ENCODE data around the gene HPGD. TPM values are rescaled to one million over a fixed set of nuclear protein-coding genes. Genes with fewer than 3 reads are reported as not detected.

HPGD gene
- total and polyA plus RNA-seq, 2 of the 4 experiments (the other 2 are of a cell fraction) = not detected

- Histone ChIP-seq H3K27ac (ENCODE audit: insufficient read depth, low read length) (no peak overlapping the region), H4K20me1 (ENCODE audit: insufficient read depth, low read length) (no peaks in the 10 kb centered on the region), H3K23ac (ENCODE audit: low read depth, low read length) (no peak overlapping the region), H2AFZ (replicated peaks; ENCODE audit: low read length, poor library complexity) (no peak overlapping the region), H3K9me3 (ENCODE audit: control insufficient read depth, insufficient read depth, low read length) (no peaks in the 10 kb centered on the region), H3K36me3 (ENCODE audit: control insufficient read depth, insufficient read depth, low read length) (no peaks in the 10 kb centered on the region), H3K4me3 (ENCODE audit: insufficient read depth, low read depth, low read length) (no peak overlapping the region), H3K9ac (ENCODE audit: low read depth, low read length) (no peak overlapping the region), H3K9me1 (ENCODE audit: insufficient read depth, low read length) (no peaks in the 10 kb centered on the region), H3K79me1 (ENCODE audit: low read depth in 1 of 2, low read length in 2 of 2) (no peaks in the 10 kb centered on the region), H4K91ac (ENCODE audit: insufficient read depth, low read depth, low read length) (no peak overlapping the region), H4K5ac (ENCODE audit: low read depth, low read length) (no peak overlapping the region), H4K8ac (ENCODE audit: low read depth in 2 of 2, low read length in 2 of 2) (no peak overlapping the region), H3K14ac (replicated peaks; ENCODE audit: low read depth, low read length) (no peak overlapping the region), H3K56ac (ENCODE audit: extremely low read depth, insufficient read depth, low read length) (no peak overlapping the region), H2AK9ac (replicated peaks; ENCODE audit: low read depth, low read length, poor library complexity) (no peak overlapping the region), H3K4me1 (ENCODE audit: control insufficient read depth, insufficient read depth, low read length) (no peaks in the 10 kb centered on the region), H3K4ac (ENCODE audit: low read depth, low read length) (no peak overlapping the region), H2BK5ac (ENCODE audit: low read depth, low read length, poor library complexity, severe bottlenecking) (no peak overlapping the region), H2BK120ac (ENCODE audit: low read depth, low read length) (no peak overlapping the region), H3K27me3 (ENCODE audit: control insufficient read depth, insufficient read depth, low read length) (no peaks in the 10 kb centered on the region), H2BK15ac (ENCODE audit: low read depth, low read length) (no peak overlapping the region), H3K4me2 (ENCODE audit: low read depth, low read length) (no peak overlapping the region), H2BK20ac (ENCODE audit: low read depth, low read length) (no peak overlapping the region), H3K18ac (ENCODE audit: low read depth, low read length) (no peak overlapping the region), H2AK5ac (ENCODE audit: low read depth, low read length) (no peak overlapping the region)
- in situ Hi-C loops (cut with MboI; ENCODE audit: low sequenced_read_pairs) (no loop called here), intact Hi-C loops (cut with micrococcal nuclease) (no loop called here), dilution Hi-C loops (cut with HindIII; ENCODE audit: low sequenced_read_pairs, unreplicated experiment) (no loop called here)
- no CpG with 5 or more reads among the region's 3 CpGs for WGBS, 2 experiments (ENCODE audit: extremely low coverage in 2 of 2, insufficient read length in 1 of 2)
- ChIA-PET POLR2A (ENCODE audit: unreplicated experiment) (no interaction called here), CTCF (no interaction called here)
- DNase-seq (no peak), ATAC-seq (ENCODE audit: low read depth) (no peak)
- no TSS peak for BruUV-seq (replicated peaks)
- TF ChIP-seq CTCF (conservative IDR thresholded peaks at IDR 0.05; ENCODE audit: low read depth, low read length) (no peak), CHD1 (IDR thresholded peaks at IDR 0.05; ENCODE audit: low read depth, low read length) (no peak), MXI1 (IDR thresholded peaks at IDR 0.05; ENCODE audit: borderline replicate concordance, low read depth, low read length) (no peak), MAFK (IDR thresholded peaks at IDR 0.05; ENCODE audit: low read depth, low read length) (no peak)
- TF ChIP-seq, protein P1, sequence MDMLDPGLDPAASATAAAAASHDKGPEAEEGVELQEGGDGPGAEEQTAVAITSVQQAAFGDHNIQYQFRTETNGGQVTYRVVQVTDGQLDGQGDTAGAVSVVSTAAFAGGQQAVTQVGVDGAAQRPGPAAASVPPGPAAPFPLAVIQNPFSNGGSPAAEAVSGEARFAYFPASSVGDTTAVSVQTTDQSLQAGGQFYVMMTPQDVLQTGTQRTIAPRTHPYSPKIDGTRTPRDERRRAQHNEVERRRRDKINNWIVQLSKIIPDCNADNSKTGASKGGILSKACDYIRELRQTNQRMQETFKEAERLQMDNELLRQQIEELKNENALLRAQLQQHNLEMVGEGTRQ (IDR thresholded peaks at IDR 0.05; ENCODE audit: low read depth, low read length) = no peak
Measured at GRCh38 chr4:174505007-174505406, 17.3 kb downstream of the HPGD start.
